ENCODE data around the gene NOTCH4. TPM values are rescaled to one million over a fixed set of nuclear protein-coding genes. Genes with fewer than 3 reads are reported as not detected.

The NOTCH4 gene
- total and polyA plus RNA-seq, 2 donors (not counting 1 experiment from before 2014, with no cell fraction given) = 0.42 to 0.99 TPM

GRCh38 chr6:32173051-32173727, 50.7 kb downstream of the NOTCH4 start:
- peaks cover 16% of the 10 kb centered on the region for H3K4me1 ChIP-seq (ENCODE audit: control insufficient read depth, extremely low read depth, insufficient read depth, low read length)
- H3K4me3 ChIP-seq (replicated peaks in 1 of 4; ENCODE audit: control extremely low read depth in 1 of 4, insufficient read depth in 1 of 4, low read depth in 3 of 4, low read length in 4 of 4) = no peak overlapping the region
- peaks cover 20% of the 10 kb centered on the region for H3K36me3 ChIP-seq (ENCODE audit: control insufficient read depth, insufficient read depth, low read length)
- H3K4me2 ChIP-seq (ENCODE audit: extremely low read depth, insufficient read depth, low read length) = no peak overlapping the region
- DNase-seq (ENCODE audit: low read depth in 2 of 2) = no peak
- H3K27me3 ChIP-seq (ENCODE audit: control insufficient read depth, insufficient read depth, low read length) = no peaks in the 10 kb centered on the region
- TF ChIP-seq EZH2 (IDR thresholded peaks at IDR 0.05; ENCODE audit: low read length, missing control alignments) = no peak
- no peak overlapping the region for H3K27ac ChIP-seq (ENCODE audit: insufficient read depth, low read length)
- no peak overlapping the region for H3K9ac ChIP-seq (ENCODE audit: insufficient read depth, low read length)
- no peaks in the 10 kb centered on the region for H3K9me3 ChIP-seq (ENCODE audit: control insufficient read depth, insufficient read depth, low read depth, low read length)
- H3K79me2 ChIP-seq (ENCODE audit: control insufficient read depth, insufficient read depth, low read length) = peaks cover 31% of the 10 kb centered on the region
- H4K20me1 ChIP-seq (ENCODE audit: control insufficient read depth, extremely low read depth, insufficient read depth, low read length) = no peaks in the 10 kb centered on the region
- no peak overlapping the region for H2AFZ ChIP-seq (ENCODE audit: low read length)

DNA sequence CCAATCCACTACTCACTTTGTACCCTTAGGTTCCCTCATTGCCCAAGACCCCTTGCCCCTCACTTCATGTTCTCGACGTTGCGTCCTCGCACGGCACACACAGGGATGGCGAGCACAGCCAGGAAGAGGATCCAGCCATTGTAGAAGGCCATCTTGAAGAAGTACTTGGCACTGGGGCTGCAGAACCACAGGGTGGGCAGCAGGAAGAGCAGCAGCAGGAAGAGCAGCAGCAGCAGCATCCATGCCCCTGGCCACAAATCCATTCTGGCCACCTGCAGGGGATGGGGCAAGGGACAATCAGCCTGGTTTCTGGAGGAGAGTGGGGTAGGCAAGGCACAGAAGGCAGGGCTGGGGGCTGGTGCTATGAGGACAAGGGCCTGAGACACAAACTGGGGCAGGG, 52.6 kb downstream of the NOTCH4 start:
- peaks cover 8% of the 10 kb centered on the region for H3K4me1 ChIP-seq (ENCODE audit: control insufficient read depth, extremely low read depth, insufficient read depth, low read length)
- no peak for DNase-seq (ENCODE audit: low read depth in 2 of 2)
- H3K36me3 ChIP-seq (ENCODE audit: control insufficient read depth, insufficient read depth, low read length) = peaks cover 31% of the 10 kb centered on the region
- H2AFZ ChIP-seq (ENCODE audit: low read length) = no peak overlapping the region
- H3K4me3 ChIP-seq (replicated peaks in 1 of 4; ENCODE audit: control extremely low read depth in 1 of 4, insufficient read depth in 1 of 4, low read depth in 3 of 4, low read length in 4 of 4) = no peak overlapping the region
- no peaks in the 10 kb centered on the region for H3K9me3 ChIP-seq (ENCODE audit: control insufficient read depth, insufficient read depth, low read depth, low read length)
- peaks cover 31% of the 10 kb centered on the region for H3K79me2 ChIP-seq (ENCODE audit: control insufficient read depth, insufficient read depth, low read length)
- H3K4me2 ChIP-seq (ENCODE audit: extremely low read depth, insufficient read depth, low read length) = no peak overlapping the region
- no peak overlapping the region for H3K9ac ChIP-seq (ENCODE audit: insufficient read depth, low read length)
- H4K20me1 ChIP-seq (ENCODE audit: control insufficient read depth, extremely low read depth, insufficient read depth, low read length) = no peaks in the 10 kb centered on the region
- H3K27me3 ChIP-seq (ENCODE audit: control insufficient read depth, insufficient read depth, low read length) = no peaks in the 10 kb centered on the region
- TF ChIP-seq, protein P1, sequence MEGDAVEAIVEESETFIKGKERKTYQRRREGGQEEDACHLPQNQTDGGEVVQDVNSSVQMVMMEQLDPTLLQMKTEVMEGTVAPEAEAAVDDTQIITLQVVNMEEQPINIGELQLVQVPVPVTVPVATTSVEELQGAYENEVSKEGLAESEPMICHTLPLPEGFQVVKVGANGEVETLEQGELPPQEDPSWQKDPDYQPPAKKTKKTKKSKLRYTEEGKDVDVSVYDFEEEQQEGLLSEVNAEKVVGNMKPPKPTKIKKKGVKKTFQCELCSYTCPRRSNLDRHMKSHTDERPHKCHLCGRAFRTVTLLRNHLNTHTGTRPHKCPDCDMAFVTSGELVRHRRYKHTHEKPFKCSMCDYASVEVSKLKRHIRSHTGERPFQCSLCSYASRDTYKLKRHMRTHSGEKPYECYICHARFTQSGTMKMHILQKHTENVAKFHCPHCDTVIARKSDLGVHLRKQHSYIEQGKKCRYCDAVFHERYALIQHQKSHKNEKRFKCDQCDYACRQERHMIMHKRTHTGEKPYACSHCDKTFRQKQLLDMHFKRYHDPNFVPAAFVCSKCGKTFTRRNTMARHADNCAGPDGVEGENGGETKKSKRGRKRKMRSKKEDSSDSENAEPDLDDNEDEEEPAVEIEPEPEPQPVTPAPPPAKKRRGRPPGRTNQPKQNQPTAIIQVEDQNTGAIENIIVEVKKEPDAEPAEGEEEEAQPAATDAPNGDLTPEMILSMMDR (conservative IDR thresholded peaks at IDR 0.05 in 1 of 2, IDR thresholded peaks at IDR 0.05 in 1 of 2; ENCODE audit: low read depth in 1 of 2, low read length in 2 of 2) = no peak
- no peak for TF ChIP-seq EZH2 (IDR thresholded peaks at IDR 0.05; ENCODE audit: low read length, missing control alignments)
- no peak overlapping the region for H3K27ac ChIP-seq (ENCODE audit: insufficient read depth, low read length)

GRCh38 chr6:32170294-32170693, 53.6 kb downstream of the NOTCH4 start:
- H3K27ac ChIP-seq (ENCODE audit: insufficient read depth, low read length) = no peak overlapping the region
- H3K9ac ChIP-seq (ENCODE audit: insufficient read depth, low read length) = no peak overlapping the region
- no peak for DNase-seq (ENCODE audit: low read depth in 2 of 2)
- H3K9me3 ChIP-seq (ENCODE audit: control insufficient read depth, insufficient read depth, low read depth, low read length) = no peaks in the 10 kb centered on the region
- no peak overlapping the region for H3K4me3 ChIP-seq (replicated peaks in 1 of 4; ENCODE audit: control extremely low read depth in 1 of 4, insufficient read depth in 1 of 4, low read depth in 3 of 4, low read length in 4 of 4)
- H4K20me1 ChIP-seq (ENCODE audit: control insufficient read depth, extremely low read depth, insufficient read depth, low read length) = no peaks in the 10 kb centered on the region
- H3K4me2 ChIP-seq (ENCODE audit: extremely low read depth, insufficient read depth, low read length) = no peak overlapping the region
- H3K79me2 ChIP-seq (ENCODE audit: control insufficient read depth, insufficient read depth, low read length) = peaks cover 25% of the 10 kb centered on the region
- H3K36me3 ChIP-seq (ENCODE audit: control insufficient read depth, insufficient read depth, low read length) = peaks cover 33% of the 10 kb centered on the region
- TF ChIP-seq, protein P1 (conservative IDR thresholded peaks at IDR 0.05 in 1 of 2, IDR thresholded peaks at IDR 0.05 in 1 of 2; ENCODE audit: low read depth in 1 of 2, low read length in 2 of 2) = no peak
- no peak for TF ChIP-seq EZH2 (IDR thresholded peaks at IDR 0.05; ENCODE audit: low read length, missing control alignments)
- no peak overlapping the region for H2AFZ ChIP-seq (ENCODE audit: low read length)
- H3K27me3 ChIP-seq (ENCODE audit: control insufficient read depth, insufficient read depth, low read length) = no peaks in the 10 kb centered on the region
- peaks cover 7% of the 10 kb centered on the region for H3K4me1 ChIP-seq (ENCODE audit: control insufficient read depth, extremely low read depth, insufficient read depth, low read length)
